Stimulated activated CD4-positive, alpha-beta T cell treated with anti-CD3 and anti-CD28 coated beads, Interleukin-2, amount 100 ng/mL, for 24 hours (primary cell): ENCODE results near the gene ELK3.

ENCODE experiments used
- DNase-seq, 2 donors: peaks; one replicate each; pipeline ENCODE4 v3.0.0-alpha.2; 2020

ELK3 gene

DNA sequence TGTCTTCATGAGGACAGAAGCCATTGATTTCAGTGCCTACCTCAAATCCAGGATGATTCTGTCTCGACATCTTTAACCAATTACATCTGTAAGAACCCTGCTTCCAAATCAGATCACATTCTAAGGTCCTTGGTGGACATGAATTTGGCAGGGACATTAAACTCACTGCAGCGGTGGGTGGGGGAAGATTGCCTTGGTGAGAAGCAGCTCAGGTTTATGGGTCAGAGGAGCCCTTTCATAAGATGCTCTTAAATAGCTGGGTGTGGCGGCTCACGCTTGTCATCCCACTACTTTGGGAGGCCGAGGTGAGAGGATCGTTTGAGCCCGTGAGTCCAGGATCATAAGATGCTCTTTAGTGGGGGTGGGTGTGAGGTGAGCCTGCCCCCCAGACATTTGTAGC lies 42.9 kb downstream of the ELK3 start:
- DNase-seq, result no peak

GRCh38 chr12:96237465-96238077 lies 43.4 kb downstream of the ELK3 start:
- peak; percentile 51 to 57 for DNase-seq

- no peak for DNase-seq
Measured at GRCh38 chr12:96238336-96239047, 44.3 kb downstream of the ELK3 start.

DNA sequence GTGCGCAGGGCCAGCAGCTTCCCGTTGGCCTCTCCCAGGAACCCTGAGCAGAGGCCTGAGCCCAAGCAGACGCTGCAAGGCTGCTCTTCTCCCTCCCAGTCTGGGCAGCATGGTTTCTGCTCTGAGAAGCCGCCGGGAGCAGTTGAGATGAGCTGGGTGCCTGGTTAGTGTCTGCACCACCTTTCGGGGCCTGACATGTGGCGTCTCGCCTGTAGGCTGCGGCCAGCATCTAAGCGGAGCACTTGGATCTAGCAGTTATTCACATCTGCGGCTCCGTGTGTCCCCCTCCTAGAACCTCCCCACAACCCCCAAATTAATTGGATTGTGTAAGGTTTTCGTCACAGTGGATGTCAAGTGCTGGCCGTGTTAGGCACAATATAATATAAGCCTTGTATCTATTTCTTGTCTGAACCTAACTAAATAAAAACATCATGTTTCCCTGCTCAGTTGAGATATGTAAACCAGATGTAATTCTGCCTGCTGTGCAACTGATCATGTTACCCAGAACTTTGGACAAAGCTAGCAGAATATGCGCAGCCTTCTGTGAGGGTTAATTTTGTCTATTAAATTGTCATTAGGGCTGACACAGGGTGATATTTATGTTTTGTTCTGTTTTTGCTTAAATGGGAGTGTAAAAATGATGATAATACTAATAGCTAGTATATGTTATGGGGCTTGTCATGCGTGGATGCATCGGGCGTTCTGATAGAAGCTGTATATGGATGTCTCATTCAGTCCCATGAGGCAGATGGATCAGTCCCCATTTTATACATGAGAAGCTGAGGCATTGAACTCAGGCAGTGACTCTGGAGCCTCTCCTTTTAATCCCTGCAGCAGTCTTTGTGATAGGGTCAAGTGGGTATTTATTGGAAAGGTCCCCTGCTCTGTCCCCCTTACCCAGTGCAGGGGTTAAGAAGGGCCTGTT lies 45.8 kb downstream of the ELK3 start:
- DNase-seq, result no peak

- DNase-seq, result no peak
Measured at GRCh38 chr12:96240656-96241055, 46.5 kb downstream of the ELK3 start.

DNA sequence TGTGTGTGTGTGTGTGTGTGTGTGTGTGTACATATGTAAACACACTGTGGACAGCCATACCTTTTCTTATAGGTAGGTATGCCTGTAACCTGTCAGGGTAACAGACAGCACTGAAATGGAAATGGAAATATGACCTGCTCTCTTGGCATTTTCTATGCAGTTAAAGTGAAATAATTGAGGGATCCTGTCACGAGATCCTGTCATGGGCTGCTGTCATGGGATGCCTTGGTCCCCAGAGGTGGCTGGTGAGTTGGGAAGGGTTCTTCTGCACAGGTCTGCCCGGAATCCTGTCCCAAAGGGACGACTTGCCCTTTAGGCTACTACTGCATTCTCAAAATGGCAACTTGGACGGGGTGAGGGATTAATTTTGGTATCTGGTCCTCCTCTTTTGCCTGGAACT lies 47.3 kb downstream of the ELK3 start:
- no peak for DNase-seq

DNA sequence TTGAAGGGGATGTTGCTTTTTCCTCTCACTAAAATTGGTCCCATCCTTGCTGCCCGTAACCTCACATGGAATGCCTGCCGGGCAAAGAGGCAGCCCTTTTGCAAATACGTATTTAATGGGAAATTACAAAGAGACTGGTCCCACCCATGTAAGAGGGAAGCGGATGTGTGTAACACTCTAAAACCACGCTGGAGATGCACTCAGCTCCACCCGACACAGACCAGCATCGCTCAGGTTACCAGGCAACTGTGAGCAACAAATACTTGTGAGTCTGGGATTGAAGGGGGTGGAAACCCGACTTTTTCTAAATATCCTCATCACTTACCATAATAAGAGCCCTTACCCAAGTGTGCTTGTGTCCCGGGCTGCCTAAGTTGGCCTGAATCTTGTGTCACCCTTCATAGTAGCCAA lies 47.7 kb downstream of the ELK3 start:
- peak; percentile 34 to 56 for DNase-seq

DNA sequence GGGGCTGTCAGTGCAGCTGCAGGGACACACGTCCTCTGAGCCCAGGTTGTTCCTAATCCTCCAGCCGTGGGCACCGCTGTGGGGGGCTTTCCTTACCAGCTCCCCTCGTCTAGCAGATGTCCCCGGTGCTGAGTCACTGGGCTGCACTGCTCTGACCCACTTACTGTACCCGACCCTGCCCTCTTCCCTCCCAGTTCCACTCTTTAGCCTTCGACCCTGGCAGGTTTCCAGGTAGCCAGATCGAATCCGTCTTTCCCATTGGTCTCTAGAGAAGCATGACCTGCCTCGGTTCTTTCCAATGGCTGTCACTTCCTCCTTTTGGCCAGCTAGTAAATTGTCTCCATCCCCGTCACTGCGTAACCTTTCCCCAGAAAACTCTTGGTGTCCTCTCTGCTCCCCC lies 48.4 kb downstream of the ELK3 start:
- no peak for DNase-seq

GRCh38 chr12:96244826-96245225 lies 50.7 kb downstream of the ELK3 start:
- no peak for DNase-seq

DNA sequence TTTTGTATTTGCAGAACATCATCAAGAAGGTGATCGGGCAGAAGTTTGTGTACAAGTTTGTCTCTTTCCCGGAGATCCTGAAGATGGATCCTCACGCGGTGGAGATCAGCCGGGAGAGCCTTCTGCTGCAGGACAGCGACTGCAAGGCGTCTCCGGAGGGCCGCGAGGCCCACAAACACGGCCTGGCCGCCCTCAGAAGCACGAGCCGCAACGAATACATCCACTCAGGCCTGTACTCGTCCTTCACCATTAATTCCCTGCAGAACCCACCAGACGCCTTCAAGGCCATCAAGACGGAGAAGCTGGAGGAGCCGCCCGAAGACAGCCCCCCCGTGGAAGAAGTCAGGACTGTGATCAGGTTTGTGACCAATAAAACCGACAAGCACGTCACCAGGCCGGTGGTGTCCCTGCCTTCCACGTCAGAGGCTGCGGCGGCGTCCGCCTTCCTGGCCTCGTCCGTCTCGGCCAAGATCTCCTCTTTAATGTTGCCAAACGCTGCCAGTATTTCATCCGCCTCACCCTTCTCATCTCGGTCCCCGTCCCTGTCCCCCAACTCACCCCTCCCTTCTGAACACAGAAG lies 52.8 kb downstream of the ELK3 start:
- no peak for DNase-seq

GRCh38 chr12:96247563-96247962 lies 53.4 kb downstream of the ELK3 start:
- no peak for DNase-seq

DNA sequence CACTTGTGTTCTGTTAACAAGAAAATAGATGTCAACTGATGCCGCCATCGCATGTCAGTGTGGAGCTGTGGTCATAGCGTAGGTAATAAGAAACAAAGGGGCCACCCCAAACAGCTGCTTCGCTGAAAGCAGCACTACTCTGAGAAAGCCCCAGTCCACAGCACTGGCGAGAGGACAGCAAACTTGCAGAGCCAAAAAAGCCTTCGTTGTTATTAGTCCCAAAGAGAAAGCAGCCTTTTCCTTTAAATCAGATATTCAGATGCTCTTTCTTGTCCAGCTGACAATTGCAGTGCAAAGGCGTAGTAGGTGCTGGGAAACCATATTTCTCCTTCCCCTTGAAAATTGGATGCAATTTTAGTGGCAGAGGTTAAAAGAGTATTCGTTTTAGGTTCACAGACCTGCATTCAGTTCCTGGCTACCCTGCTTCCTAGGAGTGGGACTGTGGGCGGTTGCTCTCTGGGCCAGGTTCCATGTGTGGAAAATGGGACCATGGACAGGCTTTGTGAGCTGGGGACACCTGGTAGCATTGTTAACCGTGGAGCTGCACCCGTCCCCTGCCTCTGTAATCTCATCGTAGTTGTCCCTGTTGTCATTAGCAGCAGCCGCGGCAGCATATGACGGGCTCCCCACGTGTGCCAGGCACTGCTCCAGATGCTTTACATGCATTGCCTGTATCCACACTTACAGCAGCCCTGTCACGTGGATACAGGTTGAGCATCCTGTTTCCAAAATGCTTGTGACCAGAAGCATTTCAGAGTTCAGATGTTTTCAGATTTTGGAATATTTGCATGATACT lies 54.2 kb downstream of the ELK3 start:
- no peak for DNase-seq

GRCh38 chr12:96249196-96250118 lies 55.3 kb downstream of the ELK3 start:
- no peak for DNase-seq

DNA sequence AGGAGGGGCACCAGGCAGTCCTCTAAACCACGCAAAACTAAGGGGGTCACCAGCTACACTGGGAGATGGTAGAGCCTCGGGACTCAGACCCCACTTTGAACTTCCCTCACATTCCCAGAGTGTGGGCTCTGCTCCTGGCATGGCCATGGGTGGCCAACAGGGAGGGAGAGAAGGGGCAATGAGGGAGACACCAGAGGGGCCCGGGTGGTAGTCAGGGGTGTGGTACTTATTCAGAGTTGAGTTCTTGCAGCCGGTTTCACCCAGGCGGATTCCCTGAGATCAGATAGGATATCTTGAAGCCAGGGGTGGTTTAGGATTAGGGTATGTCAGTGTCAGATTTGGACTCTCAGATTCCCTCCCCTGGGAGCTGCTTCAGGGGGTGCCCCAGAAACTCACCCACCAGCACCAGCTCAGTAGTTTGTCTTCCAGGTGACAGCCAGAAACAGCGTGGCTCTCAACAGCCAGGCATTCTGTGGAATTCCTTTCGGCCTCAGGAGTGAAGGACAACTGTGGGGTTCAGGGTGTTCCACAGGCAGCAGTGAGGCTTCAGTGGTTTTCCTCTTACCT lies 56.0 kb downstream of the ELK3 start:
- no peak for DNase-seq

DNA sequence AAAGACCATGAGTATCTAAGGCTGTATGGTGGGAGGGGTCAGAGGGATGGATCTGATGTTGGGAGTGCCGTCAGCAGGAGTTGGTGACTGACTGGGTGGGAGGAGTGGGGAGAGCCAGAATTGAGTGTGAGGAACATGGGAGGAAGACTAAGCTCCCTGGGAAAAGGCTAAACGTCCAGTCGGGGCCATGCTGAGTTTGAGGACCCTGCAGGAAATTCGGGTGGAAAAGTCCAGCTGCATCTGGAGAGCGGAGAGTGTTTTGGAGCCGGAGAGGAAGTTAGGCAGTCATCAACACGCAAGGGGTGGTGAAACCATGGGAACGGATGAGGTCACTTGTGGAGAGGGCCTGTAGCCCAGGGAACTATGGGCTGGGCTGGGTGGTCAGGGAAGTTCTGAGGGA lies 60.9 kb downstream of the ELK3 start:
- DNase-seq, result no peak

- DNase-seq, result no peak
Measured at GRCh38 chr12:96256672-96257361, 62.6 kb downstream of the ELK3 start.

DNA sequence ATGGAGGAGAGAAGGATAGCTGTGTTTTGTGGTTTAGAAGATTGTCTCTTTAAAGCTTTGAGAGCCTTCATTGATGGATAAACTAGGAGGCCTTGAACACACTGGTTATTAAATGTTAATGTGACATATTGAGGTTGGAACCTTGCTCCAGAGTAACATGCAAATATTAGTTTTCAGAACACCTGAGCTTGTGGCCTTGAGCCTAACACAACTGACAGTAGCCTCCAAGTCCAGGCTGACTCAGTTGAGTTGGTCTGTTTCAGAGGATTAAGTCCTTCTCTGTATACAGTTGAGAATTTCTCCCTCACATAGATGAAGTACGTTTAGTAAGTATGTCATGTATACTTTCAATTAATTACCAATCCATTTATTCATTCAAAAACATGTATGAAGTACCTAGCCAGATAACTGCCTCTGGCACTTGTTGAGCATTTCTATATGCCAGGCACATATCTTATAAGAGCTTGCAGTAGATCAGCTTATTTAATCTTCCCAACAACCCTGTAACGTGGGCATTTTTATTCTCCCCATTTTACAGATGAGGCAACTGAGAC lies 63.5 kb downstream of the ELK3 start:
- no peak for DNase-seq

DNA sequence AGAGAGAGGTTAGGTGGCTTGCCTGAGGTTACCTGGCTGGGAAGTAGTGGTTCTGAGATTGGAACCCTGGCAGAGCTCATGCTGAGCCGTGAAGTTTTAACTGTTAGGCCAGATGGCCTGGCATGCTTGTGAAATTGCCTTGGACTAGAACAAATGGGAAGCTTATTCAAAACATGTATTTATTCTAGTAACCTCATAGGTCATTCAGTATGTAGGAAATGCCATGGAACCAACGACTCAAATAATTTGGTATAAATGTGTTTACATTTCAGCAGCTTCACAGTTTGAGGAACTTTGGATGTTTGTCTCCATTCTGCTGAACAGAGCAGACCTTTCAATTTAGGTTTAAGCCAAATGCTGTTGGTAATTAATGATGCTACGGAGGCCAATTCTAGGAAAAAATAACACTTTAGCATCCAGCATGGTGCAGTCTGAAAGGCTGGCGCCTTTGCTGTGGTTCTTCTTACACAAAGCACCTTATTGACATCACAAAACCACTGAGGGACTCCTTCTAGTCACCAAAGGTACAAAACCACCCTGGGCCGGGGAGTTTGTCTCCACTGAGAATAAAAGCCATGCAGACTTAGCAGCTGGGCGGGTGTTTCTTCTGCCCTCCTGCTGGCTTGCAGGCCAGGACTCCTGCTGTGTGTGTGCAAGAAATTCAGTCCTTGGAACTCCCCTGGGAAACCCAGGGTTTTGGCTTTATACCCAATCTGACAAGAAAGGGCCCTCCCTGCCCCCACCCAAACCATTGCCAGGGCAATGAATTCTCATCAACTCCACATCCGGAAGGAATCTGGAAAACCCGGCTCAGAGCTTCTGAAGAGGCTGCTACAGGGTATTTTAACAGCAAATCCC lies 64.2 kb downstream of the ELK3 start:
- no peak for DNase-seq

DNA sequence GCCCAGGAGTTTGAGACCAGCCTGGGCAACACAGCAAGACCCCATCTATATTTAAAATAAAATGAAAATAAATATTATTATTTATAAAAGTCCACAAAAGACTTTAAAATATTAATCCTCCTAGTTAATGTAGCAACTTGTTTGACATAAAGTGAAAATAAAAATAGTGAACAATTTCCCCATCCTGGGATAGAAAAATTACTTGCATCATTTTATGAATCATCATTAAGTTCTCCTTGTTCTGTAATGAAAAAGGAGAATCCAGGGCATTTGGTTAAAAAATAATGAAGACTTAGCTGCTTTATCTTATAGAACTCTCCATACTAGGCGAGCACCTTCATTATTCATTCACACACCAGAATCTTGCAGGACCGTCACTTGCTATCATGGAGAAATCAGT lies 66.1 kb downstream of the ELK3 start:
- DNase-seq, result no peak
